Ishikawa (cell line): ENCODE measurements around the gene NANOS1.

Experiments
- CEBPB ChIP-seq: IDR thresholded peaks from 2 replicates; pipeline ENCODE4 v1.6.1; 2012
- CREB1 ChIP-seq: IDR thresholded peaks from 2 replicates; pipeline ENCODE4 v1.6.1; 2012; ENCODE audit warnings: low read depth
- EGR1 ChIP-seq: IDR thresholded peaks from 2 replicates; pipeline ENCODE4 v1.6.1; 2012
- EP300 ChIP-seq: IDR thresholded peaks from 2 replicates; pipeline ENCODE4 v1.6.1; 2012; ENCODE audit warnings: borderline replicate concordance
- FOXM1 ChIP-seq: IDR thresholded peaks from 2 replicates; pipeline ENCODE4 v1.6.1; 2012; ENCODE audit warnings: low read depth, borderline replicate concordance
- RAD21 ChIP-seq: IDR thresholded peaks from 2 replicates; pipeline ENCODE4 v1.6.1; 2012; ENCODE audit warnings: low read depth
- TAF1 ChIP-seq: IDR thresholded peaks from 2 replicates; pipeline ENCODE4 v1.6.1; 2012; ENCODE audit warnings: low read depth, mild to moderate bottlenecking
- ZBTB7A ChIP-seq: IDR thresholded peaks from 2 replicates; pipeline ENCODE4 v1.6.1; 2012; ENCODE audit warnings: low read depth

DNA sequence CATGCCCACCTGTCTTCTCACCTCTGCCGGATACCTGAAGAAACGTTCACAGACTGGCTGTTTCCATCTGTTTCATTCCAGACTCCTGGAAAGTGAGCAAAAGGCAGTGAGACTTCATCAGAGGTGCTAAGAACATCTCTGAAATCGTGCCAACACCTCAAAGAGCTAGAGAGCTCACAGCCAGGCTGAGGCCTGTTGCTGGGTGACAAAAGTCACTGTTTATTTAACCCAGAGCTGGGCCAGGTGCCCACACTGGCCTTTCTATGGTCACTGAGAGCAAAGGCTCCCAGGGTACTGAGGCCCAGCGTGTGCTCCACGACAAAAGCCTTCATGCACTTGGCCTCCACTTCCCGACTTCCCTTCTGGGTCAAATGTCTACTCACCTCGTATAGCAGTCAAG, 3.7 kb upstream of the NANOS1 start:
- no peak for TF ChIP-seq ZBTB7A
- TF ChIP-seq CEBPB: no peak
- no peak for TF ChIP-seq EGR1
- no peak for TF ChIP-seq TAF1
- no peak for TF ChIP-seq FOXM1
- TF ChIP-seq CREB1: no peak
- no peak for TF ChIP-seq EP300
- no peak for TF ChIP-seq RAD21
